OCI-LY1 (cell line): ENCODE data around the gene IWS1.
"Not testable (repeated sequence)": the region's sequence is repeated elsewhere in the genome, so short reads cannot be mapped to it uniquely, and the experiment has no call there.

Experiments used
- H2AFZ ChIP-seq: fragments of 200-600 bp; sonication (generic), shearing (Covaris generic); 2 replicates; pipeline ENCODE4 v1.6.0; 2014; ENCODE audit warnings: antibody characterized with exemption, mild to moderate bottlenecking, low read length
- H3F3A ChIP-seq: fragments of 200-600 bp; sonication (generic), shearing (Covaris generic); 2 replicates; pipeline ENCODE4 v1.6.0; 2014; ENCODE audit warnings: mild to moderate bottlenecking, antibody characterized with exemption, low read length, moderate library complexity; ENCODE audit not compliant: insufficient read depth
- H3K27ac ChIP-seq: fragments of 200-600 bp; sonication (generic); 2 replicates; pipeline ENCODE4 v1.5.1; 2014; ENCODE audit warnings: low read length, mixed run types, mild to moderate bottlenecking, low read depth; ENCODE audit not compliant: poor library complexity, severe bottlenecking
- H3K27me3 ChIP-seq: fragments of 200-600 bp; sonication (generic); 2 replicates; pipeline ENCODE4 v1.6.0; 2014; ENCODE audit warnings: antibody characterized with exemption, mild to moderate bottlenecking, low read length, moderate library complexity; ENCODE audit not compliant: insufficient read depth
- H3K36me3 ChIP-seq: fragments of 200-600 bp; sonication (generic); 2 replicates; pipeline ENCODE4 v1.6.1; 2014; ENCODE audit warnings: mild to moderate bottlenecking, antibody characterized with exemption, low read length, moderate library complexity, mixed read lengths; ENCODE audit not compliant: insufficient read depth
- H3K4me1 ChIP-seq: fragments of 200-600 bp; sonication (generic); 2 replicates; pipeline ENCODE4 v1.5.1; 2014; ENCODE audit warnings: mild to moderate bottlenecking, low read length, moderate library complexity; ENCODE audit not compliant: insufficient read depth, severe bottlenecking
- H3K4me2 ChIP-seq: fragments of 200-600 bp; sonication (generic), shearing (Covaris generic); 2 replicates; pipeline ENCODE4 v1.6.1; 2014; ENCODE audit warnings: low read length
- H3K4me3 ChIP-seq: fragments of 200-600 bp; sonication (generic); 2 replicates; pipeline ENCODE4 v1.5.1; 2014; ENCODE audit warnings: low read length, low read depth, mild to moderate bottlenecking, mixed read lengths; ENCODE audit not compliant: poor library complexity, severe bottlenecking
- H3K79me2 ChIP-seq: fragments of 200-600 bp; shearing (Covaris generic); 2 replicates; pipeline ENCODE4 v1.6.1; 2016; ENCODE audit warnings: mixed run types, low read length, mixed read lengths; ENCODE audit not compliant: insufficient read depth
- H3K9ac ChIP-seq: fragments of 200-600 bp; sonication (generic), shearing (Covaris generic); 2 replicates; pipeline ENCODE4 v1.6.1; 2014; ENCODE audit warnings: mild to moderate bottlenecking, low read length, mixed read lengths
- H3K9me2 ChIP-seq: fragments of 200-600 bp; sonication (generic), shearing (Covaris generic); 2 replicates; pipeline ENCODE4 v1.6.1; 2014; ENCODE audit warnings: low read depth, mild to moderate bottlenecking, low read length, mixed read lengths
- H3K9me3 ChIP-seq: fragments of 200-600 bp; shearing (Covaris generic); 2 replicates; pipeline ENCODE4 v1.6.1; 2014; ENCODE audit warnings: low read length, mixed read lengths
- H4K20me1 ChIP-seq: fragments of 200-600 bp; sonication (generic), shearing (Covaris generic); 2 replicates; pipeline ENCODE4 v1.6.0; 2016; ENCODE audit warnings: mild to moderate bottlenecking, low read length; ENCODE audit not compliant: insufficient read depth
- CTCF ChIP-seq: fragments of 200-600 bp; sonication (generic), shearing (Covaris generic); IDR thresholded peaks from 2 replicates; pipeline ENCODE4 v1.5.1; 2017; ENCODE audit warnings: mild to moderate bottlenecking, antibody characterized with exemption, low read length, moderate library complexity, mixed read lengths
- EZH2 ChIP-seq: fragments of 200-600 bp; sonication (generic), shearing (Covaris generic); IDR thresholded peaks from 2 replicates; pipeline ENCODE4 v1.8.0; 2017; ENCODE audit warnings: borderline replicate concordance, mixed run types, mild to moderate bottlenecking, antibody characterized with exemption, low read length, moderate library complexity, mixed read lengths

Gene IWS1

GRCh38 chr2:127545189-127545588 lies 18.9 kb upstream of the IWS1 start:
- Histone ChIP-seq H3K4me1 (no peaks in the 10 kb centered on the region), H3K27ac (no peak overlapping the region), H2AFZ (no peak overlapping the region), H3K79me2 (no peaks in the 10 kb centered on the region), H3K36me3 (no peaks in the 10 kb centered on the region), H3K4me3 (no peak overlapping the region), H3K4me2 (no peak overlapping the region), H3F3A (no peaks in the 10 kb centered on the region), H3K27me3 (no peaks in the 10 kb centered on the region; the same call in 1 of the 2 replicates), H4K20me1 (no peaks in the 10 kb centered on the region), H3K9me2 (no peaks in the 10 kb centered on the region), H3K9me3 (no peaks in the 10 kb centered on the region), H3K9ac (no peak overlapping the region)
- TF ChIP-seq CTCF (no peak), EZH2 (no peak)

GRCh38 chr2:127543013-127543501 lies 16.8 kb upstream of the IWS1 start:
- H3F3A ChIP-seq, H3K36me3 ChIP-seq, H3K4me1 ChIP-seq, H3K27ac ChIP-seq, H2AFZ ChIP-seq, H4K20me1 ChIP-seq, H3K9me3 ChIP-seq, H3K9me2 ChIP-seq, H3K9ac ChIP-seq, H3K4me2 ChIP-seq, H3K27me3 ChIP-seq, H3K79me2 ChIP-seq, H3K4me3 ChIP-seq: not testable (repeated sequence)

GRCh38 chr2:127542231-127542630 lies 15.9 kb upstream of the IWS1 start:
- H4K20me1 ChIP-seq, result no peaks in the 10 kb centered on the region
- no peaks in the 10 kb centered on the region for H3K36me3 ChIP-seq
- no peaks in the 10 kb centered on the region; the same call in 1 of the 2 replicates for H3K27me3 ChIP-seq
- no peaks in the 10 kb centered on the region for H3K79me2 ChIP-seq
- no peaks in the 10 kb centered on the region for H3K9me2 ChIP-seq
- no peak overlapping the region for H3K27ac ChIP-seq
- no peak overlapping the region for H3K4me2 ChIP-seq
- H3K9me3 ChIP-seq, result no peaks in the 10 kb centered on the region
- H3F3A ChIP-seq, result no peaks in the 10 kb centered on the region
- H3K9ac ChIP-seq, result no peak overlapping the region
- H3K4me3 ChIP-seq, result no peak overlapping the region
- H2AFZ ChIP-seq, result no peak overlapping the region
- TF ChIP-seq CTCF (no peak), EZH2 (no peak)
- H3K4me1 ChIP-seq, result no peaks in the 10 kb centered on the region

- Histone ChIP-seq H3K9me3 (no peaks in the 10 kb centered on the region), H3K27ac (no peak overlapping the region), H3K9ac (no peak overlapping the region), H3F3A (no peaks in the 10 kb centered on the region), H2AFZ (no peak overlapping the region), H3K79me2 (no peaks in the 10 kb centered on the region), H3K4me2 (no peak overlapping the region), H3K4me1 (no peaks in the 10 kb centered on the region), H3K9me2 (no peaks in the 10 kb centered on the region), H3K36me3 (no peaks in the 10 kb centered on the region), H4K20me1 (no peaks in the 10 kb centered on the region), H3K4me3 (no peak overlapping the region), H3K27me3 (no peaks in the 10 kb centered on the region; the same call in 1 of the 2 replicates)
- TF ChIP-seq EZH2, result no peak
- no peak for TF ChIP-seq CTCF
These were observed 15.5 kb upstream of the IWS1 start for GRCh38 chr2:127541809-127542208.
